Peyer's patch (tissue), 4 donors: ENCODE measurements around the gene PIK3C3.

Source experiments
- POLR2A ChIP-seq, 2 donors: fragments of 450-650 bp; IDR thresholded peaks; one replicate each; pipeline ENCODE4 v1.5.1; 2017; ENCODE audit warnings: antibody characterized with exemption in 2 of 2, mild to moderate bottlenecking in 2 of 2, moderate library complexity in 2 of 2
- TF ChIP-seq, protein P1 (sequence below), 6 experiments: fragments of 450-650 bp in 4 of 6; fragments of 200-600 bp in 2 of 6; sonication (generic) in 1 of 6; IDR thresholded peaks; one replicate each; pipeline ENCODE4 v1.5.1; 2017 to 2019; ENCODE audit warnings: antibody characterized with exemption in 6 of 6, mild to moderate bottlenecking in 3 of 6, moderate library complexity in 1 of 6

DNA sequence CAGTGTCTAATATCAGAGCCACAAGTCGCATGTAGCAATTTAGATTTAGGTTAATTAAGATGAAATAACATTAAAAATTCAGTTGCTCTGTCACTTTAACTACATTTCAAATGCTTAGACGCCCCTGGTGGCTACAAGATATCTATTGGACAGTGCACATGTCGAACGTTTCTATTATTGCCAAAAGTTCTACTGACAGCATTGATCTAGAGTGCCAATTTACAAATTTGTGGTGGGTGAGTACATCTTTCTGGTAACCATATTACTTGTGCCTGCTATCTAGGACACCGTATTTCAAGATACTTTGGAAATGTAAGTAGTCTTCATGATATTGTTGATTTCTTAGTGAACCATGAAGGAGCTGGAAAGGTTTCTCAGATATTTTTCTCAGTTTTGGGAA, 20.2 kb downstream of the PIK3C3 start:
- TF ChIP-seq, protein P1, sequence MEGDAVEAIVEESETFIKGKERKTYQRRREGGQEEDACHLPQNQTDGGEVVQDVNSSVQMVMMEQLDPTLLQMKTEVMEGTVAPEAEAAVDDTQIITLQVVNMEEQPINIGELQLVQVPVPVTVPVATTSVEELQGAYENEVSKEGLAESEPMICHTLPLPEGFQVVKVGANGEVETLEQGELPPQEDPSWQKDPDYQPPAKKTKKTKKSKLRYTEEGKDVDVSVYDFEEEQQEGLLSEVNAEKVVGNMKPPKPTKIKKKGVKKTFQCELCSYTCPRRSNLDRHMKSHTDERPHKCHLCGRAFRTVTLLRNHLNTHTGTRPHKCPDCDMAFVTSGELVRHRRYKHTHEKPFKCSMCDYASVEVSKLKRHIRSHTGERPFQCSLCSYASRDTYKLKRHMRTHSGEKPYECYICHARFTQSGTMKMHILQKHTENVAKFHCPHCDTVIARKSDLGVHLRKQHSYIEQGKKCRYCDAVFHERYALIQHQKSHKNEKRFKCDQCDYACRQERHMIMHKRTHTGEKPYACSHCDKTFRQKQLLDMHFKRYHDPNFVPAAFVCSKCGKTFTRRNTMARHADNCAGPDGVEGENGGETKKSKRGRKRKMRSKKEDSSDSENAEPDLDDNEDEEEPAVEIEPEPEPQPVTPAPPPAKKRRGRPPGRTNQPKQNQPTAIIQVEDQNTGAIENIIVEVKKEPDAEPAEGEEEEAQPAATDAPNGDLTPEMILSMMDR (IDR thresholded peaks at IDR 0.05): no peak
- no peak for TF ChIP-seq POLR2A (IDR thresholded peaks at IDR 0.05)
